ENCODE results near the gene EFCAB9. TPM values are rescaled to one million over a fixed set of nuclear protein-coding genes. Genes with fewer than 3 reads are reported as not detected.

EFCAB9 gene
- total RNA-seq, 1 donor = not detected

DNA sequence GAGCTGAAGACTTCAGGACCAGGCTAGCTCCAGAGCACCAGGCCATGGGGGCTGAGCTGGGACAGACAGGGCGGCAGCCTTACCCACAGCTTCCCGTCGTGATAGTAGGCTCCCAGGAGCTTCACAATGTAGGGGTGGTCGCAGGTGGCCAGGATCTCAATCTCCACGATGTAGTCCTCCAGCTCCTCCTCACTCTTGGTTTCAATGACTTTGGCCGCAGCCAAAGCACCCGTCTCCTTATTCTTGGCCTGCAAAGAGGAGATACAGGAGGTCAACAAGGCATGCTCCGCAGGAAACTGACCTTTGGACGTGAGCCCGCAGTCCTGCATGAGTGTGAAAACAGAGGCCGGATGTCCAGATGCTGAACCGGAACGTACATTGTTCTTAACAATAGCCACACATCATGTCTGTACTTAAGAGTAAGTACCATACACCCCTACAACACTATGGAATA is 37.4 kb upstream of the EFCAB9 start:
- no peak overlapping the region for H3K4me3 ChIP-seq (ENCODE audit: low read depth, low read length)
- TF ChIP-seq, protein P1, sequence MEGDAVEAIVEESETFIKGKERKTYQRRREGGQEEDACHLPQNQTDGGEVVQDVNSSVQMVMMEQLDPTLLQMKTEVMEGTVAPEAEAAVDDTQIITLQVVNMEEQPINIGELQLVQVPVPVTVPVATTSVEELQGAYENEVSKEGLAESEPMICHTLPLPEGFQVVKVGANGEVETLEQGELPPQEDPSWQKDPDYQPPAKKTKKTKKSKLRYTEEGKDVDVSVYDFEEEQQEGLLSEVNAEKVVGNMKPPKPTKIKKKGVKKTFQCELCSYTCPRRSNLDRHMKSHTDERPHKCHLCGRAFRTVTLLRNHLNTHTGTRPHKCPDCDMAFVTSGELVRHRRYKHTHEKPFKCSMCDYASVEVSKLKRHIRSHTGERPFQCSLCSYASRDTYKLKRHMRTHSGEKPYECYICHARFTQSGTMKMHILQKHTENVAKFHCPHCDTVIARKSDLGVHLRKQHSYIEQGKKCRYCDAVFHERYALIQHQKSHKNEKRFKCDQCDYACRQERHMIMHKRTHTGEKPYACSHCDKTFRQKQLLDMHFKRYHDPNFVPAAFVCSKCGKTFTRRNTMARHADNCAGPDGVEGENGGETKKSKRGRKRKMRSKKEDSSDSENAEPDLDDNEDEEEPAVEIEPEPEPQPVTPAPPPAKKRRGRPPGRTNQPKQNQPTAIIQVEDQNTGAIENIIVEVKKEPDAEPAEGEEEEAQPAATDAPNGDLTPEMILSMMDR (IDR thresholded peaks at IDR 0.05; ENCODE audit: insufficient read depth, low read depth, low read length) = no peak
- DNase-seq (ENCODE audit: low read depth) = no peak

GRCh38 chr5:172159016-172159415 is 35.0 kb upstream of the EFCAB9 start:
- TF ChIP-seq, protein P1 (IDR thresholded peaks at IDR 0.05; ENCODE audit: insufficient read depth, low read depth, low read length) = no peak
- DNase-seq (ENCODE audit: low read depth) = no peak
- no peak overlapping the region for H3K4me3 ChIP-seq (ENCODE audit: low read depth, low read length)

- DNase-seq (ENCODE audit: low read depth) = no peak
- TF ChIP-seq, protein P1 (IDR thresholded peaks at IDR 0.05; ENCODE audit: insufficient read depth, low read depth, low read length) = no peak
- no peak overlapping the region for H3K4me3 ChIP-seq (ENCODE audit: low read depth, low read length)
These were observed 33.5 kb upstream of the EFCAB9 start for GRCh38 chr5:172160506-172160905.

DNA sequence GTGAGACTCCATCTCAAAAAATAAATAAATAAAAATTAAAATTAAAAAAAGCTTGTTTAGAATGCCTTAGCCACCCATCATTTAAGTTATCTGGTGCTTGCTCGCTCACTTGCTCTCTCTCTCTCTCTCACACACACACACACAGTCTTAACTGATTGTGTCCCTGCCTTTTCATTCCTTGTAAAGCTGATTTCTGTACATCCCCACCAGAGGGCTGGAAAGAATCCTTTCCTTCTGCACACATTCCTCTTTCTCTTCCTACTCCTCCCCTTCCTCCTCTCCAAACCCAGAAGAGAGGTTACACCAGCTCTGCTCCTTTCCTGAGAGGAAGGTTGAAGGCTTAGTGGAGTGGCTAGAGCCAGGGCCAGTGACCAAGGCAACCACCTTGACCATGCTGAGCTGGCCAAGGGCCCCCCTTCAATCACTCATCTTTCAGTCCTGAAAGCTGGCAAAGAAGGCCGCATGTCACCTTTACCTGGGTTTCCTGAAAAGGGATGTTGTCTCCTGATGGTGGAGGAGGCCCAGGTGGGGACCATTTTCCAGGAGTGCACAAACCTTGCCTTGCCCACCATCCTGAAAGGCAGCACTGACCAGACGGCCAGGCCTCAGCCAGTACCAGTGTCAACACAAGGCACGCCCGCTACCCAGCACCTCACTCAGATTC is 31.5 kb upstream of the EFCAB9 start:
- TF ChIP-seq, protein P1 (IDR thresholded peaks at IDR 0.05; ENCODE audit: insufficient read depth, low read depth, low read length) = peak; percentile 37
- no peak overlapping the region for H3K4me3 ChIP-seq (ENCODE audit: low read depth, low read length)
- no peak for DNase-seq (ENCODE audit: low read depth)

- H3K4me3 ChIP-seq (ENCODE audit: low read depth, low read length) = no peak overlapping the region
- no peak for DNase-seq (ENCODE audit: low read depth)
- TF ChIP-seq, protein P1 (IDR thresholded peaks at IDR 0.05; ENCODE audit: insufficient read depth, low read depth, low read length) = no peak
These were observed 31.0 kb upstream of the EFCAB9 start for GRCh38 chr5:172162987-172163343.

DNA sequence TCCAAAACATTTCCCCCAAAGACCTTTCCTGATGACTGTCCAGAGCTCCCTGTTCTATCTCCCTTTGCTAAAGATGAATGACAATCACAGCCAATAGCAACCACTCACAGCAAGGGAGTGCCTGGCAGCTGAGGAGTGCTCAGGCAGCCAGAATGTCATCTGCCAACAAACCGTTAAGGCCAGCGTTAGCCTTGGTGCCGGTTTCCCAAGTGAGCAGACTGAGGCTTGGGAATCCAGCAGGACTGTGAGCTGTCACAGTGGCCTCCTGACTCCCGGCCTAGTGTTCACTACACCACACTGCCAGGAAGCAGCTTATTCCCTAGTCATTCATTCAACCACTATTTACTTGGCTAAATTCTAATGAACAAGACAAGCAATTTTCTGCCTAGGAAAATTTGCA is 30.6 kb upstream of the EFCAB9 start:
- TF ChIP-seq, protein P1 (IDR thresholded peaks at IDR 0.05; ENCODE audit: insufficient read depth, low read depth, low read length) = no peak
- DNase-seq (ENCODE audit: low read depth) = no peak
- no peak overlapping the region for H3K4me3 ChIP-seq (ENCODE audit: low read depth, low read length)

GRCh38 chr5:172164769-172165212 is 29.2 kb upstream of the EFCAB9 start:
- H3K4me3 ChIP-seq (ENCODE audit: low read depth, low read length) = no peak overlapping the region
- TF ChIP-seq, protein P1 (IDR thresholded peaks at IDR 0.05; ENCODE audit: insufficient read depth, low read depth, low read length) = no peak
- DNase-seq (ENCODE audit: low read depth) = no peak

All from fibroblast of villous mesenchyme (primary cell).